Stimulated activated CD8-positive, alpha-beta memory T cell treated with anti-CD3 and anti-CD28 coated beads, Interleukin-7, amount 100 ng/mL, for 48 hours (primary cell): ENCODE measurements around the gene CNN2.
"Not testable (repeated sequence)": the region's sequence is repeated elsewhere in the genome, so short reads cannot be mapped to it uniquely, and the experiment has no call there.

Experiments used
- DNase-seq, 2 donors: peaks; one replicate each; pipeline ENCODE4 v3.0.0-alpha.2; 2020; ENCODE audit warnings: low read depth in 1 of 2; ENCODE audit errors: extremely low read depth in 1 of 2

The CNN2 gene

DNA sequence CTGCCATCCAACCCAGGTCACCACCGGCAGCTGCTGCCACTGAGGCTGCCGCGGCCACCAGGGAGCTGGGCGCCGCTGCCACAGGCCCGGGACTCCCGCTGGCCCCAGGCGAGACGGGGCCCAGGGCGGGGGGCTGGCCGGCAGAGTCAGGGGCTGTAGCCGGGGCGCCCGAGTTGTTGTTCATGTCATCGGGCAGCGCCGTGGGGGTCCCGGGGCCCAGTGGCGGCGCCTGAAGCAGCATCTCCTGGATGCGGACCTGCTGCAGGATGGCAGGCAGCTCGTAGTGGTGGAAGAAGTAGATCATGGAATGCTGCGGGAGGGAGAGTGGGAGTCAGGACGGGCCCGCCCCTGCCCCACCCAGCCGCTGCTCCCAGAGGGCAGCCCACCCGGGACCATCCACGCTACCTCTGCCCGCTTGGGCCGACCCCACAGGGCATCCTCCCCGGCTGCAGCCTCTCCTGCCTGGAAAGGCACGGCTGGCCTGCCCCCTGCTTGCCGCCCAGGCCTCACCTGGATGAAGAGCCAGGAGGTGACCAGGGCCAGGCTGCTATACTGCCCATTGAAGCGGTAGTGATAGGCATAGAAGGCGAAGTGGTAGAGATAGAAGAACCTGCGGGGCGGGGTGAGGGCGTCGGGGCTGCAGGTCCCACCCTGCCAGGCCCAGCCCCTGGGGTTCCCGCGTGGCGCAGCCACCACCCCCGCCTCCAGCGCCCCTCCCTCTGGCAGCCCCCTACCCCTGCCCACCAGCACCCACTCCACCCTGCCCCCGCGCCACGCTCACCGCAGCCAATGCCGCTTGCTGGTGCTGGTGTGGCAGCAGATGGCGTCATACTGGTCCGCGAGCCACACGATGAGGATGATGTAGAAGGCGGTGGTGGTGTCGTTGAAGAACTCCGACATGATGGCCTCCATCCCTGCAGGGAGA, 15.6 kb upstream of the CNN2 start:
- no peak for DNase-seq

DNA sequence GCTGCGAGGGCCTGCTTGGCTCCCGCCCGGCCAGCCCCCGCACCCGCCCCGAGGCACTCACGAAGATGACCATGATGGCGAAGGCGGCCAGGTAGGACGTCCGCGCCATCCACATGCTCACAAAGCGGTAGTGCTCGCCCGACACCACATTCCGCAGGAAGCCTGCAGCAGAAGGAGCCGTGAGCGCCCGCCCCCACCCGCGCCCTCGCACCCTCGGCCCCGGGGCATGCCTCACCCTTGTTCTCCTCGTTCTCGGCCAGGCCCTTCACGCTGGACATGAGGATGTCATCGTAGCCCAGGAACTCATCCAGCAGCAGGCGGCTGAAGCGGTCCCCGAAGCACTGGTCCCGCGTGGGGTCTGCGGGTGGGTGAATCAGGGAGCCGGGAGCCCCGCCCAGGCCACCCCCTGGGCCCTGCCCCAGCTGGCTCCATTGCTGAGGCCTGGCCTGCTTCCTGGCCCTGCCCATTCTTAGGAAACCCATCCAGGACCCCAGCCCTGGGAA, 14.5 kb upstream of the CNN2 start:
- no peak for DNase-seq

DNA sequence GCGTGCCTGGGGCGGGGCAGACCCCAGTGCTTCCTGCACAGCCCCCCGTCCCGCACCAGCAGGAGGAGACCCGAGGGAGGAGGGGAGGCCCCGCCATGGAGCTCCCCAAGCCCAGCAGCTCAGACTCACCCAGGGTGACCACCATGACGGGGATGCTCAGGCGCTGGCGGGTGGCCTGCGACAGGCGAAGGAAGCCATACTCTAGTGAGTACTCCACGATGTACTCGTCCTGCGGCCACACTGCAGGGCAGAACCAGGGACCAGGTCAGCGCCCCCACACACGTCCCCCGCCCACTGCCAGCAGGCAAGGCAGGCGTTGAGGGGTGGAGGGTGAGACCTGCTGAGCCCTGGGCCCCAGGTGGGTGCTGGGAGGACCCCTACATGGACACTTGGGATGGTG, 14.1 kb upstream of the CNN2 start:
- DNase-seq = no peak

DNA sequence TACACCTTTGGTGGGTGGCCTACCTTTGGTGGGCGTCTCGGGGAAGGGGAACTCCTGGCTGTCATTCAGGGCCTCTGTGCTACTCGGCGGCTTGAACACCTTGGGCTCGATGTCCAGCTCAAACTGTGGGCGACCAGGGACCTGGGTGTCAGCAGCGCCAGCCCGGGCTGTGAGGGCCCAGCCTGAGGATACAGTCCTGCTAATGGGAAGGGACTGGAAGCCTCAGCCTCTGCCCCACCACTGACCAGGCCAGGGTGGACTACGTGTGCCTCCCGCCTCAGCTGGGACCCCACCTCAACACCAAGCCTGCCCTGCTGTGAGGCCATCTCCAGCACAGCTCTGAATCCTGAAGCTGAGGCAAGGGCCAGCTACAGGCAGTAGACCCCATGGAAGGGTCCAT, 13.2 kb upstream of the CNN2 start:
- DNase-seq = no peak

DNA sequence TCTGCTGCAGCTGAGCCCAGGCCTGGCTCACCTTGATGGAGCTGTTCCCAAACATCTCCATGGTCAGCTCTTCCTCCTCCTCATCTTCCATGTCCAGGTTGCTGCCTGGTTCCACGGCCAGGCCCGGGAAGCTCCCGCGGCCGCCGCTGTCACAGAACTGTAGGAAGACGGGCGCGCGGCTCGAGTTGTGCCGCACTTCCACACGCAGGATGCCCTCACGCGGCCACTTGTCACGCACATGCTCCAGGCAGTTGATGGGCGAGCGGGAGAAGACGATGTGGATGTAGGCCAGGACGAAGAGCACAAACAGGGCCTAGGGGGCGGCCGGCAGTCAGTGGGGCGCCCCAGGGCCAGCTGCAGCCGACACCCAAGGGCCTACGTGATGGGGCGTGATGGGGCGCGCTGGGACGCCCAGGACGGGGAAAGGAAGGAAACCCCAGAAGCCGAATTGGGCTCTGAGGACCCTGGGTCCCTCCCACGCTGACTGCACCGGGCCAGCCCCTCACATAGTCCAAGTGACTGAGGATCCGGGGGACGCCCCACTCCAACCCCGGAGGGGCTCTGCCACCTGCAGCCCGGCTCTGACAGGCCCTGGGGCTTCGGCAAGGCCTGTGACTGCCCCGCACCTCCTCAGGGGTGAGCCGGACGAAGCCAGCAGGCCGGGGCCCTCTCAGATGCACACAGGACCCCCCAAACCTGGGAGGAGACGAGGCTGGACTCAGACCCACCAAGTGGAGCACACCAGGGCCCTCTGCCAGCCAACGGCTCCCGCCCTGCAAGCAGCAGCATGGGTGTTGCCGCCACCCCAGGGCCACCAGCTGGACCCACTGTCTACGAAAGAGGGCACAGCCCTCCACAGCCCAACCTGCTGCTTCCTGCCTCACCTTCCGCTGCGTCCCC, 12.0 kb upstream of the CNN2 start:
- DNase-seq = no peak

DNA sequence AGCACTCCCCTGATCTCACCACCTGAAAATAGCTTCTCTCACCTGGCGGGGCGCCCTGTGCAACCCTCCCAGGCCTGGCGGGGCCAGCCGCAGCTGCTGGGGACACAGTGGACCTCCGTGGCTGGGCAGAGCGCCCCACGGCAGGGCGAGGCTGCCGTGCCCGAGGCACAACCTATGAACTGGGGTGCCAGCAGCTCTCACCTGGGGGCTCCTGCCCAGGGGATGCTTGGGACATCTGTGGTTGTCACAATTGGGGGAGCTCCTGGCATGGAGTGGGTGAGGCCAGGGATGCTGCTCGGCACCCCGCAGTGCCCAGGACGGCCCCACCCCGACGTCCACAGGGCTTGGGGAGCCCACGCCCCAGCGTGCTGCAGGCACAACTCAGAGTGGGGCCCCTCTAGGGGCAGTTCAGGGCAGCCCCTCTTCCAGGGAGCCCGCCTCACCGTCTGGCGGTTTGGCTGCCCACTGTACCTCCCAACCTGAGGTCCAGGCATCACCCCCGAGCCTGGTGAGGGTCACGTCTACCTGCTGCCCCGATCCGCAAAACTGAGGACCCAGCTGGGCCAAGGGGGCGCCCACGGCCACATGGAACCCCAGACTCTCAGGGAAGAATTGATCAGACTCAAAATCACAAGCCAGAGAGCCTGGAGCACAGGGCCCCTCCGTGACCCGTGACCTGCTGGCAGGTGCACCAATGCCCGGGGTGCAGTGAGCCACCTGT, 11.2 kb upstream of the CNN2 start:
- DNase-seq = no peak

DNA sequence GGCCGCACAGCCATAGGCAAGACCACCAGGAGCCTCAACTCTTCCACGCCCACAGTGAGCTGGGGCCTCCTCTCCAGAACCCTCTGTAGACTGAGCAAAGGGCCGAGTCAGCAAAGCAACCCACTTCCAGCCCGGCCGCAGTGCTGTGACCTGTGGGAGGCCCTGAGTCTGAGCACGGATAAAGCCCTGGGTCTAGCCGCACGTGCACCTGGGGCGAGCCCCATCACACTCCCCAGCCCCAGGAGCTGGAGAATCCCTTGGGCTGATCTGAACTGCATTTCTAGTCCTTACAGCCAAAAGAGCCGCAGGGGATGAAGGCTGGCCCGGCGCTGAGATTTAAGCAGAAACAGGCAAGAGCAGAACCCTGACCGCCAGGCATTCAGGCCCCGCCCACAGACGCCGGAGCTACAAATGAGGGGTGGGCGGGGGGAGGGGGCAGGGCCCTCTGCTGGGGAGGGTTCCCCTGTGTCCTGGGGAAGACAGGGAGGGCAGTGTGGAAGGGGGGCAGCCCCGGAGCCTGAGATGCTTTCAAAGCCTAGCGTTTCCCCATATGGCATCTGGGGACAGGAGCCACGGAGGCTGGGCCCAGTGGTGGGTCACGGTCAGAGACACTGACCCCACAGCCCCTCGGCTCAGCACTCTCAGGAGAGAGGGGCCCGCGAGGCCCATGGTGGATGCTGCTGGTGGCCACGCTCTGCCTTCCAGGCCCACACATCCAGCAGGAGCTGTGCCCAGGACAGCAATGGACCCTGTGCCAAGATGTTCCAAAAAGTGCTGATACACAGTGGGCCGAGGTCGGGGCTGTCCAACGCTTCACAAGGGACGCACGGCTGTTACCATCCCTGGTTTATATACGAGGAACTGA, 10.4 kb upstream of the CNN2 start:
- DNase-seq = no peak

DNA sequence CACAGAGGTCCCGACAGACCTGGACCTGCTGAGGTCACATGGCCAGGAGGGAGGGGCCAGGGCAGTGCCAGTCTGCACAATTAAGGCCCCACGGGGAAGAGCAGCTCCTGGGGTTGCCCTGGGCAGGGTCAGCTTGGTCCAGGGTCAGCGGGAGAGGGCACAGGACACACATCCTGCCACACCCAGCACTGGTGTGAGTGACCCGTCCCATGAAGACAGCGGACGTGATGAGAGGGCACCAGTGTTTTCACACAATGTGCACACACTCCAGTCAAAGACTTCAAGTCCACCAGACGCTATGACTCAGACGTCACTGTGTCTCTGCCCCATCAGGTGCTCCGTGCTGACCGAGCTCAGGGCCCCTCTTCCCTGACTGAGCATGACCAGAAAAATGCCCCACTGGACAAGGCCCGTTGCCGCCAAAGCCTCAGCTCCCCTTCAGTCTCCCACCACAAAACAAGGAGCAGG, 9.7 kb upstream of the CNN2 start:
- DNase-seq = no peak

DNA sequence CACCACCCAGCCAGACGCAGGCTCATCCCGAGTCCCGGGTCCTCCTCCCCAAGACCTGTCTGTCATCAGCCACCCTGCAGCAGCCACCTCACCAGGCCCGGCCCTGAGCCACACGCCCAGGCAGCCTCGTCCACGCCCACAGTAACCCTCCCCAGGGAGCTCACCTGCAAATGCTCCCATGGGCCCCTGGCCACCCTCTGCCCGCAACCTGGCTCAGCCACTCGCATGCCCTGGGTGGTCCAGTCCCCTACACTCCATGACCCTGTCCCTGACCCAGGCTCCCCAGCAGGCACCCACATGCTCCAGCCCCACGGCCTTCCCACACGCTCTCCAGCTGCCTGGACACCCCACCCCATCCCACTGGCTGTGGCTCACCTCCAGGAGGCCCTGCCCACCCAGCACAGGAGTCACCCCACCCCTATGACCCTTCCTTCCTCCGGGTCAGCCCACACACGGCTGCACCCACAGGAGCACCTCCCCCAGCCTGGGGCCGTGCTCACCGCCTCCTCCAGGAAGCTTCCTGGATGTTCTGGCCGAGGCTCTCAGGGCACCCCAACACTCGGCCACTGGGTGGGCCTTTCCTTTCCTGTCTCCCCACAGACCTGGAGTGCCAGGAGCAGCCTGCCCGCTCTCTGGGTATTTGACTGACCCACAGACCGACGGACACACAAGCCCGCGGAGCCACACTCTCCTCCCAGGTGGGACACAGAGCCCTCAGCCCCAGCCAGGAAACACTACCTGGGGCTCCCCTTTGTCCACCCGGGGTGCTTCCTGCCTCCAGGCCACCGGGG, 9.1 kb upstream of the CNN2 start:
- DNase-seq = no peak

DNA sequence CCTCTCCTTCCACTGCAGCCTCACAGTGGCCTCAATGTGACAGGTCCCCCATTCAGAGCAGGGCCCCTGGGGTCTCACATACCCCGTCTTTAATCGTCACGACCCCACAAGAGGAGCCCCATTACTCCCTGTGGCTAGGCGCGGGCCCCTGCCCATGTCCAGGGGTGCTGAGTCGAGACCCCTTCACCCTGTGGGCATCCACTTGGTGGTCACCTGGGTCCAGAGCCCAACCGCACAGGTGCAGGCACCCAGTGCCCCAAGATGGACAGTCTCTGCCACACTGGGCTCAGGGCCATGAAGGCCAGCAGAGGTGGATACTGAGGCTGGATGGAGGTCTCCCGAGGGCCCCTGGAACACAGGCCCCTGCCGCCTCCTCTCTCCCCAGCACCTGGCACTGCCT, 8.5 kb upstream of the CNN2 start:
- no peak for DNase-seq

DNA sequence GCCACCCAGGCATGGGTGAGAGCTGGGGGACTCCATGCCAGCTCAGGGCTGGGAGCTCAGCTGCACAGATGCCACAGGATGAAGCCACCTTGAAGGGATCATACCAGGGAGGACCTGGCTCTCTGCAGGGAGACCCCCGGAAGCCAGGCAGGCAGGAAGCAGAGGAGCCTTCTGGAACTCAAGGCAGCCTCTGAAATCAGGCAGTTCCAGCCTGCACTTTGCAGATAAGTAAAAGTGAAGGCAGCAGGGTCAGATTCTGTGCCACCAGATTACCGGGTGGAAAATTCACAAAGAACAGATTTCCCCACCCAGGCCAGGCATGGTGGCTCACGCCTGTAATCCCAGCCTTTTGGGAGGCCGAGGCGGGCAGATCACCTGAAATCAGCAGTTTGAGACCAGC, 8.0 kb upstream of the CNN2 start:
- DNase-seq = no peak

DNA sequence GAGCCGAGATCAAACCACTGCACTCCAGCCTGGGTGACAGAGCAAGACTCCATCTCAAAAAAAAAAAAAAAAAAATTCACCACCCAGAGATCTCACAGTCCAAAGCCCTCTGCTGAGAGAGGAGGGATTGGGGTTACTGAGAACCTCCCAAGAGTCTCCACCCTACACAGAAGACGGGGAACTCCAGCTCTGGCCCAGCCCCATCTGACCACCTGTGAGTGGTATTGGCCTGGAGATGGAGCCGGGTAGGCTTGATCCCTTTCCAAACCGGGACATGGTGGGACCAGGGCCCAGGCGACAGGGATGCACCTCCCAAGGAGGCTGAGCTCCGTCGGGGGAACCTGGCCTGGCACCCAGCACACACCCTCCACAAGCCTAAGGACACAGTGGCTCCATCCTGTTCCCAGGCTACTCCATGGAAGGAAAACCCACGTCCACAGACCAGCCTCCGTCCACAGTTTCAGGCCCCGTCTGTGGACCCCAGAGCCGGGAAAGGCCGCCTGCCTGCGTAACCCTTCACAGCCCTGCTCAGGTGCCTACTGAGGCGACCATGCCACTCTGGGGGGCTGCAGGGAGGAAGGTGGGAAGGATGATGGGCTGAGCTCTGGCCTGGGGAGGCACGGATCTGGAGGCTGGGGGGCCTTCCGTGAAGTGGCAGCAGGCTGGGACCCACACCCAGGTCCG, 7.3 kb upstream of the CNN2 start:
- DNase-seq = no peak

DNA sequence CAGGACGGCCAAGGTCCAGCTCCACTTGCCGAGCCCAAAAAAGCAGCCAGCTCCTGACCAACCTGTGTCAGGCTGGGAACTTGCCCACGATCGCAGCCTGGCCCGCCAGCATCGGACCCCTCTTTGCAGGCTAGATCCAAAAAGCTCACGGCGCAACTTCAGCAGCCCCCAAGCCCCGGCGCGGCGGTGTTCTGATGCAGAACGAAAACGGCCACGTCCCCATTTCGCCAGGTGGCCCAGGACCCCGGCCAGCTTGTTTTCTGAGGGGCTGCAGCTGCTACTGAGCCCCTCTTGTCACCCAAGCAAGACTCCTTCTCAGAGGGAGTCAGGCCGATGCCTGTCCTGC, 6.8 kb upstream of the CNN2 start:
- no peak for DNase-seq

DNA sequence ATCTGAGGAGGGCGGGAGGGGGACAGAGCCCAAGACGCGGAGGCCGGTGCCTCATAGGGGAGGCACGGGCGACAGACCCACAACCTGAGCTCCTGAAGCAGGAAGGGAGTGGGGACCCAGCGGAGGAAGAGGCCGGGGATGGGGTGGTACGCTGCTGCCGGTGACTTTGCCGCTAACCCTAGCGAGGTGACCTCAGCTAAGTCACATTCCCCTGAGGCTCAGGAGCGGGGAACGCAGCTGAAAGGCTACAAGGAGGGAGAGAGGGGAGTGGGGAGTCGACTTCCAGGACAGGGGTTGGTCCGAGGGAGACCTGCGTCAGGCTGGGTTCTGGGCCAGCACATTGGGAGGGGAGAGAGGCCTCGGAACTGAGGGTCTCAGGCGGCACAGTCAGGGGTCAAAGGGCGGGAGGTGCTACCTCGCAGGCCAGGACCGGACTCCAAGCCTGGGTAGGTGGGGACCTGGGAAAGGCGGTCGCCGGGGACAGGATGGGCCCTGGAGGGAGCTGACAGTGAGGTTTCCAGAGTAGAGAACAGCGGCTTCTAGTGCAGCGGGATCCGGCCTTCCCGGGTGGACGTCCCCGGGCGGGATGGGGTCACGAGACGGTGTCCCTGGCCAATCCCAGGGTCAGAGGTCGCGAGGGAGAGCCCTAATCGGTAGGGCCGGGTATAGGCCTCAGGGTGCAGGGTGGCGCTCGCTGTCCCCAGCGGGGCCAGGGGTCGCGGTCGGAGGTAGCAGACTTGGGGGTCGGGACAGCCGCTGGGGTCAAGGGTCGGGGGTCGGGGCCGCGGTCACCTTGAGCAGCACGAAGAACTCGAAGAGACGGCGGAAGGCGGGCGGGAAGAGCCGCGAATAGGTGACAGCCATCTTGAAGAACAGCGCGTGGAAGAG, 6.2 kb upstream of the CNN2 start:
- no peak for DNase-seq

DNA sequence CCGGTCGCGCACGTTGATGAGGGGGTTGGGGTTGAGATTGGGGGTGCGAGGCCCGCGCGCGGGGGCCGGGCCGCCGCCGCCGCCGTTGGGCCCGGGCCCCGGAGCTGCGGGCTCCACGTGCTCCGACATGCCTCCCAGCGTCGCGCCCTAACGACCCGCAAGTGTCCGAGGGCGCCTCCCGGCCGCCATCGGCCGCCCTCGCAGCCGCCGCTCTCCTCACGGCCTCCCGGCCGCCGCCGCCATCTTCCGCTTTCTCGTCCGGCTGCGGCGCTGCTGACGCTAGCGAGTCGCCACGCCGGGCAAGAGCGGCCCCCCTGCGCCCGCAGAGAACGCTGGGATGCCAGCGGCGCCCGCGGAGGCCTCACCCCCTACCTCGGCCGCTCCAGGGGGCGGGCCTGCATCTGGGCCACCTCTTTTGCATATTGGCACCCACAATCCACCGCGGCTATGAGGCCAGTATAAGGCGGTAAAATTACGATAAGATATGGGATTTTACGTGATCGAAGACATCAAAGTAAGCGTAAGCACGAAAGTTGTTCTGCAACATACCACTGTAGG, 5.5 kb upstream of the CNN2 start, which contains the start of gene TMEM259:
Gene TMEM259, minus strand, starts transcription at position 256 of the 558 bp plus-strand sequence. Its CDS starts 127 bp downstream, at position 129.
- DNase-seq = peak; percentile 94 to 95

DNA sequence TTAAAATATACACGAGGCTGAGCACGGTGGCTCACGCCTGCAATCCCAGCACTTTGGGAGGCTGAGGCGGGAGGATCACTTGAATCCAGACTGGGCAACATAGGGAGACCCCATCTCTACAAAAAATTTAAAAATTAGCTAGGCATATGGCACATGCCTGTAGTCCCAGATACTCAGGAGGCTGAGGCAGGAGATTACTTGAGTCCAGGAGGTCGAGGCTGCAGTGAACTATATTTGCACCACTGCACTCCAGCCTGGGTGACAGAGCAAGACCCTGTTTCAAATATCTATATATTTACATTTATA, 2.6 kb upstream of the CNN2 start:
- DNase-seq = not testable (repeated sequence)

DNA sequence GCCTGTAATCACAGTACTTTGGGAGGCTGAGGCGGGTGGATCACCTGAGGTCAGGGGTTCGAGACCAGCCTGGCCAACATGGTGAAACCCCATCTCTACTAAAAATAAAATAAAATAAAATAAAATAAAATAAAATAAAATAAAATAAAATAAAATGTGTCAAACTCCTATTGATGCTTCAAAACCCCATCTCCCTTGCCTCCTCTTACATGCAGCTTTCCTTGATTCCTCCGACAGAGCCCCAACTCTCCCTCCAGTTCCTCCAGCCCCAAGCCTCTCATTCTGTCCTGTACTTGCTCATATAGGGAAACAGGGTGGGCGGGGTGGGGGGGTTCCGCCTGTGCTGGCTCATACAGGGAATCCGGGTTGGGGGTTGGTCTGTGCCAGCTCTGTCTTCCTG, 1.3 kb upstream of the CNN2 start:
- DNase-seq = not testable (repeated sequence)
